Progenitor cell of endocrine pancreas (in vitro differentiated cells): ENCODE measurements around the gene METTL26. TPM values are rescaled to one million over a fixed set of nuclear protein-coding genes. Genes with fewer than 3 reads are reported as not detected.

Experiments
- DNase-seq: peaks from one replicate; pipeline ENCODE4 v3.0.0; 2021; ENCODE audit warnings: low spot score; ENCODE audit not compliant: unreplicated experiment
- H3K27ac Mint-ChIP-seq: 2 replicates; pipeline ENCODE4 v1.8.0; 2021; ENCODE audit warnings: mild to moderate bottlenecking, moderate library complexity, mixed read lengths
- H3K27me3 Mint-ChIP-seq: 2 replicates; pipeline ENCODE4 v1.8.0; 2021; ENCODE audit warnings: mixed read lengths
- H3K36me3 Mint-ChIP-seq: 2 replicates; pipeline ENCODE4 v1.8.0; 2022; ENCODE audit warnings: mixed read lengths; ENCODE audit not compliant: insufficient read depth
- H3K4me1 Mint-ChIP-seq: 2 replicates; pipeline ENCODE4 v1.8.0; 2021; ENCODE audit warnings: low read depth, mixed read lengths
- H3K4me3 Mint-ChIP-seq: 2 replicates; pipeline ENCODE4 v1.8.0; 2021; ENCODE audit warnings: low read depth, mild to moderate bottlenecking, moderate library complexity, mixed read lengths
- H3K9me3 Mint-ChIP-seq: 2 replicates; pipeline ENCODE4 v1.8.0; 2021; ENCODE audit warnings: low read depth, mixed read lengths
- CTCF ChIP-seq: fragments of 200-600 bp; sonication (generic); IDR thresholded peaks from one replicate; pipeline ENCODE4 v1.5.0; 2021; ENCODE audit warnings: antibody characterized with exemption, mild to moderate bottlenecking; ENCODE audit not compliant: unreplicated experiment
- total RNA-seq: library from RNA; stranded (reverse); gene quantifications from 2 replicates; pipeline ENCODE4 v1.2.1, GENCODE V29; 2021

The METTL26 gene
- total RNA-seq, 1 donor from 2014 or later: 64.0 TPM

- Mint-ChIP-seq H3K4me3 (no peak overlapping the region), H3K4me1 (no peaks in the 10 kb centered on the region)
- no peak for TF ChIP-seq CTCF
These were observed 23.5 kb upstream of the METTL26 start for GRCh38 chr16:659618-660017.

DNA sequence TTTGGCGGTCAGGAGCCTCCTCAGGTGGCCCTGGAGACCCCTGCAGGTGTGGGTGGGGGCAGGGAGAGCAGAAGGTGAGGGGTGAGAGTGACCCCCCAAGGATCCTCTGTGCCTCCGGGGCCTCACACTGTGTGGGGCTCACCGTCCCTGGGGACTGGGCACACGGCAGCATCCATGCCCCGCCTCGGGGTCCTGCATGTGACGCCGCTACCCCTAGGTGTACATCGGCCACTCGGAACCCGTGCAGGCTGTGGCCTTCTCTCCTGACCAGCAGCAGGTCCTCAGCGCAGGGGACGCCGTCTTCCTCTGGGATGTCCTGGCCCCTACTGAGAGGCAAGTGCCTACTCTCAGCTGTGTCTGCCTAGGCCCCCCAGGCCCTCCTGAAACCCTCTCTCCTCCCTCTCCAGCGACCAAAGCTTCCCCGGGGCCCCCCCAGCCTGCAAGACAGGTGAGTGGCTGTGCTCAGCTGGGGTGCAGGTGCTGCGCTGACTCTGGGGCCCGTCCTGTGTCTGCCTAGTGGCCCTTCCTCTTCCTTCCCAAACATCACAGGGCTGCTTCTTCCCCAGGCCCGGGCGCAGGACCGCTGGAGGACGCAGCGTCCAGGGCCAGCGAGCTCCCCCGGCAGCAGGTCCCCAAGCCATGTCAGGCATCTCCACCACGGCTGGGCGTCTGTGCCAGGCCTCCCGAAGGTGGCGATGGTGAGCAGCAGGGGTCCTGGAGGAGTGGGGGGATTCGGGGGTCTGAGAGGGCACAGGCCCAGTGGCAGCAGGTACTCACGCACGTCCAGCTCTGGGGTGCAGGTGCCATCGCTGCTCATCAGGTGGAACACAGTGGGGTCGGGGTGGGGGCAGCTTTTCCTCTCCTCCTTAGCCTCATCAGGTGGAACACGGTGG is 22.8 kb upstream of the METTL26 start:
- H3K4me3 Mint-ChIP-seq: no peak overlapping the region
- TF ChIP-seq CTCF: no peak

More at GRCh38 chr16:659618-660017, 23.5 kb upstream of the METTL26 start:
- H3K27me3 Mint-ChIP-seq: no peaks in the 10 kb centered on the region
- no peak overlapping the region for H3K27ac Mint-ChIP-seq
- H3K9me3 Mint-ChIP-seq: no peaks in the 10 kb centered on the region
- peaks cover 1% of the 10 kb centered on the region for H3K36me3 Mint-ChIP-seq
- DNase-seq: no peak

GRCh38 chr16:657487-657886 is 21.4 kb upstream of the METTL26 start:
- H3K36me3 Mint-ChIP-seq: peaks cover under 1% of the 10 kb centered on the region
- no peak for TF ChIP-seq CTCF
- H3K4me3 Mint-ChIP-seq: no peak overlapping the region
- H3K27ac Mint-ChIP-seq: no peak overlapping the region
- no peaks in the 10 kb centered on the region for H3K27me3 Mint-ChIP-seq
- H3K4me1 Mint-ChIP-seq: no peaks in the 10 kb centered on the region
- no peaks in the 10 kb centered on the region for H3K9me3 Mint-ChIP-seq
- no peak for DNase-seq

More for the DNA sequence above, 22.8 kb upstream of the METTL26 start:
- no peaks in the 10 kb centered on the region for H3K27me3 Mint-ChIP-seq
- H3K4me1 Mint-ChIP-seq: no peaks in the 10 kb centered on the region
- no peak overlapping the region for H3K27ac Mint-ChIP-seq
- no peaks in the 10 kb centered on the region for H3K9me3 Mint-ChIP-seq
- DNase-seq: no peak
- H3K36me3 Mint-ChIP-seq: peaks cover 1% of the 10 kb centered on the region

DNA sequence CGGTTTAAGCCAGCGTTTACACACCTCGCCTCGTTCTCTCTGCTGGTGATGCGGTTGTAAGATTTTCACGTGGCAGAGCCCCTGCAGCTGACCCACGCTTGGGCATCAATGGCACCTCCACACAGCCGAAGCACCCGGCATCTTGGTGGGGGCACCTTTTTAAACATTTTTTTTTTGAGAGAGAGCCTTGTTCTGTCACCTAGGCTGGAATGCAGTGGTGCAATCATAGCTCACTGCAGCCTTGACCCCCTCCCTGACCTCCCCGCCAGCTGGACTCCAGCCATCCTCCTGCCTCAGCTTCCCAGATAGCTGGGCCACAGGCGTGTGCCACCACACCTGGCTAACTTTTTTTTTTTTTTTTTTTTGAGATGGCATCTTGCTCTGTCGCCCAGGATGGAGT is 17.9 kb upstream of the METTL26 start:
- Mint-ChIP-seq H3K27me3 (no peaks in the 10 kb centered on the region), H3K4me1 (peaks cover 1% of the 10 kb centered on the region), H3K36me3 (no peaks in the 10 kb centered on the region), H3K4me3 (no peak overlapping the region), H3K9me3 (no peaks in the 10 kb centered on the region), H3K27ac (no peak overlapping the region)
- DNase-seq: no peak
- TF ChIP-seq CTCF: no peak

DNA sequence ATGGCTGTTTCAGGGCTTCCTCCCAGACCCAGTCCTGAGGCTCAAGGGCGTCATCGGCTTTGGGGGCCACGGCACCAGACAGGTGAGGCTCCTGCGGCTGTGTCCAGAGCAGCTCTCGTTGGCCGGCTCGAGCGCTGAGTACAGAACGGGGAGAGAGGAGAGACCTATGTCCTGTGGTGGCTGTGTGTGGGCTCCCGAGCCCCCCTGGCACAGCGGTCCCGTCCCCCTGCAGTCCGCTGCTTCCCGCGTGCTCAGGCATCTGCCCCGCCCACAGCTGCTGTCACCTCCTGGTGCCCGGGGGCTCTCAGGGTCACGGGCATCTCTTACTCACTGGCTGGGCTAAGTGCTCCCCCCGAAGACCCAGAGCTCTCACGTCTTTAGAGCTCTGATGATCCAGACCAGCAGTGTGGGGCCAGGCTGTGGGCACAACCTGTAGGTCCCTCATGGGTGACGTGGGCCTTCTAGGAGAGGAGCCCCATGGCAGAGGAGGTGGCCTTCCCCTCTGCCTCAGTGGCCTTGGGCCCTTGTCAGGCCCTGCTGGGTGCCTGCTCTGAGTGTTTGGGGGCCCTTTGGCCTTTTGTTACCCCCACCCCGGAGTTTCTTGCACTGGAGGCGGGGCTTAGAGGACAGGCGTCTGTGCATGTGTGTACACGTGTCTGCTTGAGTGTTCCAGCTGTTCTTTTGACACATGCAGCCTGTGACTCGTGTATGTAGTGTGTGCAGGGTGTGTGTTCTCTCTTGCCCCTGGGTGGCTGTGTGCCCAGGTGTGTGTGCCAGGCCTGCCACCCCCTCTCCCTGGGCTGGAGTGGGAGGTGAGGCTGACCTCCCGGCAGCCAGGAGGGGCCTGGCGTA is 16.6 kb upstream of the METTL26 start:
- TF ChIP-seq CTCF: no peak
- DNase-seq: no peak
- H3K36me3 Mint-ChIP-seq: no peaks in the 10 kb centered on the region

More for the DNA sequence above, 16.6 kb upstream of the METTL26 start:
- no peaks in the 10 kb centered on the region for H3K9me3 Mint-ChIP-seq
- peaks cover 1% of the 10 kb centered on the region for H3K4me1 Mint-ChIP-seq
- no peak overlapping the region for H3K4me3 Mint-ChIP-seq
- no peak overlapping the region for H3K27ac Mint-ChIP-seq
- no peaks in the 10 kb centered on the region for H3K27me3 Mint-ChIP-seq
